GM19438 (cell line): ENCODE data around the gene MYH4.

ENCODE experiments used
- ATAC-seq: cut with Tn5 transposase; IDR thresholded peaks from one replicate; pipeline ENCODE4 v1.9.1; 2021; ENCODE audit warnings: low read depth; ENCODE audit not compliant: unreplicated experiment

Gene MYH4

DNA sequence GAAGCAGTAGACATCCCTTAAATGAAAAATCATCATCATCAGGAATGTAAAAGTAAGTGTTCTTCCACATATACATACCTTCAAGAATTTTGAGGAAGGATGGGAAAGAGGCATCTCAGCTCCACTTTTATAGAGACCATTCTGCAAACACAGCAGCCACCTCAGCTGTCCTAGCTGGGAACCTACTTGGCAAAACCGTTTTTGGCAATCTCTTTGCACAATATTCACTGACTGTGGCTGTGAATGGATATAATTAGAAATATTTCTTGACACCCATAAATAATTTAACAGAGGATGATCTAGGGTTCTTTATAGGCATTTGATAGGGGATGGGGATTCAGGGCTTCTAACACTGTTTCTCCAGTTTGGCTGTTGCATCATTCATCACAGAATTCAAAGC lies at the start of gene MYH4:
Gene MYH4, minus strand, starts transcription at position 101 of the 400 bp plus-strand sequence. CDS start 2,814 bp downstream, outside the sequence.
- ATAC-seq: no peak

DNA sequence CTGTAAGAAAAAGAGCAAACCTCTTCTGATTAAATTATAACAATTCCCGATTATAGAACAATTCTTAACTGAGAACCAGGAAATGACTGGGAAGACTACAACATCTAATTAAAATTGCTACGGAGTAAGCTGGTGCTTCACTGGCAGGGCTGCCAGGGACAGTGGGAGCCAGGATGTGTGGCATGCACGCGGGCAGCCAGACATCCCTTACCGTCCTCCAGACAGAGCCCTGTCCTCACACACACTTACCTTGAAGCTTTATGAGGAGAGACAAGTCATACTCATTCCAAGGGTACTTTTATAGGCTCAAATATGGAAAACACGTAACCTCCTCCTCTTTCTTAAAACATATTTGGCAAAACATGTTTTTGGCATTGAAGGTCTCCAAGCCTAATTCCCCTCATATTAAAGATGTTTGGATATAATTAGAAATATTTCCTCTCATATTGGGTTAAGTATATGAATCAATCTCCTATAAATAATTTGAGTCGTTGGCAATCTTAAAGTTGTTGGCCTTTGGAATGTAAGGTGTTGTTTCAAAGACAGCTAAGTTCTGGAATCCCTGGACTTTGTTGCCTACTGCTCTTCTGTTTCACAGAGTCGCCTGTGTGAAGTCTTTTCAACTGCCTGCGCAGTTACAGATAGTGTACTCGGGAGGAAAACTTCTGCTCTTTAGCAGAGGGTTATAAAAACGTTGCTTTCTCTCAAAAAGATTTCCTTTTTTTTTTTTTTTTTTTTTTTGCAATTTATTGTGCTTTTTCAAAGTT lies 49.1 kb upstream of the MYH4 start, which contains the start of gene MYH1:
Gene MYH1, minus strand, starts transcription at position 272 of the 767 bp plus-strand sequence. CDS start 1,900 bp downstream, outside the sequence.
- no peak for ATAC-seq

DNA sequence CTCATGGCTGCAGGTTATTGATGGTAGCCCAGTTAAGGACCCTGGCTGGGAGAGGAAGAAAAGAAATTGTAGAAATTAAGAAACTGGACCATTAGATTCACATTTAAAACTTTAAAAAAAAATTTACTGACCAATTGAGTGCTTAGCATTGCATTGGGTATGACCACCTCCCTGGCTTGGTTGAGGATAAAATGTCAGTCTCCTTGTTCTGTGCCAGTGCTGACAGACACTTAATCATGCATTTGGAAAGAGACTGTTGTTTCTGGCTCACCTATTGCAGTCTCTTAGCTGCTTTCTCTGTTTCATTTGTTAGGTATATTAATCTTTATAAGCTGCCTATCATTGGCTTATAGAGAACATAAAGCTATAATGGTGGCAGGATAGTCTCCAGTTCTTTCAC lies 47.3 kb upstream of the MYH4 start:
- ATAC-seq: no peak

DNA sequence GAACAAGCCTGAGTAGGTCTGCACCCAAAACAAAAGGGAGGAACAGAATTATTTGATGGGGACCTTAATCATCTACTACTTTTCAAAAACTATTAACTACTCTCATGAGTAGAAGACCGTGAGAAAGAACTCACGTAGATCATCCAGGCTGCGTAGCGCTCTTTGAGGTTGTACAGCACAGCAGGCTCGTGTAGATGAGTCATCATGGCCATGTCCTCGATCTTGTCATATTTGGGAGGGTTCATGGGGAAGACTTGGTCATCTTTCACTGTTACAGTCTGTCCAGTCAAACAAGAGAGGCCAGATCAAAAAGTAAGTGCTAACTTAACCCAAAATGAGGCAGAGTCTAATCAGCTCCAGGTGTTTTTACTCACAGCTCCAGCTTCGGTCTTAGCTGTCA lies 46.7 kb upstream of the MYH4 start:
- ATAC-seq: no peak

DNA sequence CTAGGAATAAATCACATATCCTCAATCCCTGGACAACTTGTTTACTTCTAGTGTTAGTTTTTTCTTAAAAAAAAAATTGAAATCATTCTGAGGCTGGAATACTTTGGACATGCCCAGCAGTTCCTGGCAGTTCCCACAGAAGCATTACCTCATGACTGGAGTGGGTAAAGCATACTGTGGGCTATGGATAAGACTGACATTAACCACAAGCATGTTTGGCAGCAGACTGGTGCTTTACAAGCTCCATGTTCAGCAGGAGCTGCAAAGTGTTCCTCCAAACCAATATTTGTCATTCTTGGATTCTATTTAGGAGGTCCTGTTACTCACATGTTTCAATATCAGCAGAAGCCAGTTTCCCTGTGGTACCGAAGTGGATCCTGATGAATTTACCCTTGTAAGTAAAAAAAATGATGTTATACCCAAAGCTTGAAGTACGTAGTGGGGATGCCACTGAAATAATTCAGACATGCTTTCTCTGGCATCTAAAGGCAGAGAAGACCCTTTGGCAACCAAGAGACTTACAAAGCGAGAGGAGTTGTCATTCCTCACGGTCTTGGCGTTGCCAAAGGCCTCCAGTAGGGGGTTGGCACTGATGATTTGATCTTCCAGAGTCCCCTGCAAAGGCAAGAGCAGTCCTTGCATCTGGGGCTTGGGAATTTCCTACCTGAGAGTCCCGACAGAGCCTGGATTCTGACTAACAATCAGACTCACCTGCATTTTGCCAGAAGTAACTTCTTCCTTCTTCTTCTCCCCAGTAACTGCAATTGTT lies 44.1 kb upstream of the MYH4 start:
- ATAC-seq: no peak

DNA sequence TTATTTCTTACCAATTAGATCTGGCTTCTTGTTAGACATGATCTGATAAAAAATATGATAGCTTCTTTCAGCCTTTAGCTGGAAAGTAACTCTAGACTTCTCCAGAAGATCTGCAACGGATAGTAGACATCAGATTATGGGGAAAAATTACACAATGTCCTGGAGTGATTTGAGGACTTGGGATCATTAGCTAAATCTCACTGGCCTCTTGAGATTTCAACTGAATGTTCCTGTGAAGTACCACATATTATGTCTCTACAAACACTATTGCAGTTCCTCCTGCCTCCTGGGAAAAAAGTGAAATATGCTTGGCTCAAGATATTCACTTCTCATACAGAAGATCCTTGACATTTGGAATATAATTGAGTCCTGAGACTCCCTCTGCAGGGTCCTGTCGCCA lies 43.5 kb upstream of the MYH4 start:
- no peak for ATAC-seq

DNA sequence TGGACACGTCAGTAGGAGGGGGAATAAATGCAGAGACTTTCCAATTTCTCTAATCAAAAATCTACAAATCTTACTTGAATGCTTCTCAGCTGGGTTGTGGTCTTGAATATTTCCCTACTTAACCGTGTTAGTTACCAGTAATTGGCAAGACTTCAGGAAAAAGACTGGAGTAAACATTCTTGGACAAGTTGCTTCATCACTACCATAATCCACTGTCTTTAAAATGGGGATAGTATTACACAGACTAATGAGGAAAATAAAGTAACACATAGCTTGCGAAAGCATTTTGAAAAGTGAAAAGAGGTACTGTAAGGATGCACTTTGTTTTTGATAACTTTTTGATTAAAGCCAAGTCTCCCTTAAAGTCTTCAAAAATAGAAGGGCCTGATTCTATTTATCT lies 30.6 kb upstream of the MYH4 start:
- ATAC-seq: no peak

DNA sequence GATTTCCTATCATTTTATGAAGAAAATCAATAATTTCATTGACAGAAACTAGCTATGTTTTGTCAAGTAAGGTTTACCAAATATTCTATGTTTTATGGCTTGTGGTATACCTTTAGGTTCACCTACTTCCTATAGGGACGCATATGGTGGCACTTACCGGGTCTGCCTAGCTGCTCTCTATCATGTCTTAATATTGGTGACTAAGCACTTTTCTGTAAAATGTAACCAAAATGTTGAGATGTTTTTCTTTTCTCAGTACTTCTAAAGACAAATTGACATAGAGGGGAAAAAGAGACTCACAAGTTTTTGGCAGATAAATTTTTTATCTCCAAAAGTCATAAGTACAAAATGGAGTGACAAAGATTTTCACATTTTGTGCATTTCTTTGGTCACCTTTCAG lies 22.6 kb upstream of the MYH4 start:
- no peak for ATAC-seq

DNA sequence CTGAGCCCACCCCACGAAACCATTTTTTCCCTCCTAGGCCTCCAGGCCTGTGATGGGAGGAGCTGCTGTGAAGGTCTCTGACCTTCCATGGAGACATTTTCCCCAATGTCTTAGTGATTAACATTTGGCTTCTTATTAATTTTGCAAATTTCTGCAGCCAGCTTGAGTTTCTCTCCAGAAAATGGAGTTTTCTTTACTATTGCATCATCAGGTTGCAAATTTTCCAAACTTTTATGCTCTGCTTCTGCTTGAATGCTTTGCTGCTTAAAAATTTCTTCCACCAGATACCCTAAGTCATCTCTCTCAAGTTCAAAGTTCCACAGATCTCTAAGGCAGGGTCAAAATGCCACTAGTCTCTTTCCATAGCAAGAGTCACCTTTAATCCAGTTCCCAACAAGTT lies 12.9 kb upstream of the MYH4 start:
- no peak for ATAC-seq

DNA sequence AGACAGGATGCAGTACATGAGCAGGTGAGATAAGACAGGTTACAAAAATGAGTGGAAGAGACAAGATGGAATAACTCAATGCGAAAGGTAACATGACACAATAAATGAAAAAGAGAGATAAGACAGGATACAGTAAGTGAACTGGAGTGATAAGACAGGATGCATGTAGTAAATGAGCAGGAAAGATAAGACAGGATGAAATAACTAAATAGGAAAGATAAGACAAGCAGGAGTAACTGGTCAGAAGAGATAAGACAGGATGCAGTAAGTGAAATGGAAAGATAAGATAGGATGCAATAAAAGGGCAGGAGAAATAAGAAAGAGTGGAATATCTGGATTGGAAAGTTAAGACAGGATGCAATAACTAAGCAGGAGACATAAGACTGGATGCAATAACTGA lies 8.3 kb upstream of the MYH4 start:
- ATAC-seq: no peak

DNA sequence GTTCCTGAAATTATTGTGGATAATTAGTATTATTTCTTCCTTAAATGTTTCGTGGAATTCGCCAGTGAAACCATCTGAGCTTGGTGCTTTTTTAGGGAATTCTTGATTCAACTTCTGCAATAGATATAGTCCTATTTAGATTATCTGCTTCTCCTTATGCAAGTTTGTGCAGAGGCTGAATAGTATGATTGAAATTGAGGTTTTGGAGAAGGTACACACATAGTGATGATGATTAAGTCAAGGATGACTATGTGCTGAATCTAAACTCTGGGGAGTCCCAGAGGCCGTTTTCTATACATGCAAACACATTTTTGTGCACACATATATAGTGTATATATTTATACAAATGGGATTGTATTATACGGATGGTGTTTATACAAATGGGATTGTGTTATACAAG lies 5.2 kb upstream of the MYH4 start:
- no peak for ATAC-seq

DNA sequence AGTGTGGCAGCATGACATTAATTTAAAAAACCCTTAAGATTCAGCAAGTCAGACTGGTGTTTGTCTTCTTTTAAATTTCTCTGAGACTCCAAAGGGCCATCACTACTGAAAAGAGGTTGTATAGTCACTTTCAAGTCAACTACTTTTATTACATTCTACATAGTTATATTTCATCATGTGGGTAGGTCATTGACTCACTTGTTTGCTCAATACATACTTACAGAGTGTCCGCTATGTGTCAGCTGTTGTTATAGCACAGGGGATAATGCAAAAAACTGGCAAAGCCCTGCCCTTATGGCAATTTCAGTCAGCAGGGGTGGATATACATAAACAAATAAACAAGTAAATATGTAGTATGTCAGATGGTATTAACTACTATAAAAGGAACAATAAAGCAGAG lies 2.5 kb upstream of the MYH4 start:
- no peak for ATAC-seq

DNA sequence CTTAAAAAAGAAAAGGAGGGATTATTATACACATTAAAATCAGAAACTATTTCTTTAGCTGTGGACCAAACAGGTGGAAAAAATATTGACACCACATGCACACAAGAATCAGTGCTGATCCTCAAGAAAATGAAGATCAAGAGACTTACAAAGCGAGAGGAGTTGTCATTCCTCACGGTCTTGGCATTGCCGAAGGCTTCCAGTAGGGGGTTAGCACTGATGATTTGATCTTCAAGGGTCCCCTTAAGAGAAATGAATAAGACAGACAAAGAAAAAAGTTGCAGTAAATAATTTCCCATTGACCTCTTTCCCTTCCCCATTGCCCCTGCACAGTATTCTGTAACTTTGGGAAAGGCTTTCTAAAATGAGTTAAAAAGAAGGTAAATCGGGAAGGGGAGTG lies 6.0 kb downstream of the MYH4 start:
- no peak for ATAC-seq

DNA sequence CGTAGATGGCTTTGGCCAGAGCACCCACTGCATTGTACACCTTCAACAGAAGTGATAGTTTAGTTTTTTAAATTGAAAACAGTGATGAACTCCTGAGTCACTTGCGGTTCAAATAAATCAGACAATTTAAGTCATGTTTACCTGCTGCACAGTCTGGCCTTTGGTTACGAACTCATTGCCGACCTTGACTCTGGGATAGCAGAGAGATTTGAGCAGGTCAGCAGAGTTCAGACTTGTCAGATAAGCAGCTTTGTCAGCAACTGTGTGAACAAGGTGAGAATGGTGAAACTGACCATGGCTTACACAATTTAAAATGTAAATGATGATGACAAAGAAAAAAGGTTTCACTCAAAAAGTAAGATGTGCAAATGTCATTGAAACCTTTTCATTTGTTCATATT lies 9.3 kb downstream of the MYH4 start:
- no peak for ATAC-seq

DNA sequence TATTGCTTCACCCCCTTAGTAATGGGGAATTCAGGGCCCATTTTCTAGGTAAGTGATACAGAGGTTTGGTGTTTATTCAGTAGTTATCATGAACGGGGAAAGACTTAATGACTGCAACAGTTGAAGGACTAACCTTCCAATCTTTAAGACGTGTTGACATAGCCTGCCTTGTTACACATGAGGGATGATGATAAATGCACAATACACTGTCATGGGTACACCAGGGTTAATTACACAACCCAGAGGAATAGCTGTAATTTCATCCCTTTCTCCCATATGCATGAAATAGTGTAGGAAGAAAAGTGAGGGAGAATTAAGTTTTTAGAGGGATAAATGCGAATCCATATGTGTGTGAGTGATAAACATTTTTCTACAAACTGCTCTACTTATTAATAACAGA lies 10.7 kb downstream of the MYH4 start:
- ATAC-seq: no peak

DNA sequence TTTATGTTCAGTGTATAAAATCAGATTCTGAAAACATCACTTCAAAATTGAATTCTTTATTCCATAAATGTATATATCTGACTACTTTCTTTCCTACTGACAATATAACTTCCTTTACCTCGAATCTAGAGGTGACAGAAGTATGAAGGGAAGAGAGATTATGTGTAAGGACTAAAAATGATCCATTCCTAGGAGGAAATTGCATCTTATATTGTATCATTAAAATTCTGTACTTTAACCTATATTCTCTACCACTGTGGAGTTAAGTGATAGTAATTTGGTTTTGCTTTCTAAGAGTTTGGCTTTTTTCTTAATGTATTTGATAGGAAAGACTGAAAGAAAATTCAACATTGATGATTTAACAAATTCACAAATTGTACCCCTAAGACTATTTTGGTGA lies 11.4 kb downstream of the MYH4 start:
- ATAC-seq: no peak

DNA sequence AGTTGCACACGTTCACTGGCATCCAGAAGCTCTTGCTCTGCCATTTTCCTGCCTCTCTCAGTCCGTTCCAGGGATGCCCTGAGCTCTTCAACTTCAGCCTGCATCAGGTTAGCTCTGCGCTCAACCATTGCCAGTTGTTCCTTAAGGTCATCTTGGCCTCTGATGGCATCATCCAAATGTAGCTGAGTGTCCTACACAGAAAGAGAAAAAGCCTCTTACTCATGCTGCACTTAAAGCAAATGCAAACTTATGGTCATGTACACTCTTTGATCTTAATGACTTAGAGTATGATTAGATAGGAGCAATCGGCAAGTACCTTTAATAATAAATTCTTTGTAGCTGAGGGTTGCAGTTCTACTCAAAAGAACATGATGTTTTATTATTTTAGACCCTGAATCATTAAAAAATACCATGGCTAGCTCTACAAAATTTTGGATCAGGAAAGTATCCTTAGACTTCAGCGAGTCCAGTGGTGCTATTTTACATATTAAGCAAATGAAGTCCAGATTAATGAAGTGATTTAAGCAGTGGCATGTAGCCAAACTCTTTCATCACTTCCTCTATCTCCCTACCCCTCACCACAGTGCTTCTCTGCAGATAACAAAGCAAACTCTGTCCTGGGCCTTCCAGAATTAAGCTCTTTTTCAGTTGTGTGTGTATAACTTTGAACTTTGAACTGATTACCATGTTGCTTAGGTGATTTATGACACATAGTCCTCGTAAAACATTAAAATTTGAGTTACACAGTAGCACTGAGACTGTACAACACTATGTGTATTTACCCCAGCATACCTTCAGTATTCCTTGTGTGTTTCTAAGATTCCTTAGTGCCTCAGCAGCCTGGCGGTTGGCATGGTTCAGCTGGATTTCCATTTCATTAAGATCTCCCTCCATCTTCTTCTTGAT lies 22.1 kb downstream of the MYH4 start:
- ATAC-seq: no peak

DNA sequence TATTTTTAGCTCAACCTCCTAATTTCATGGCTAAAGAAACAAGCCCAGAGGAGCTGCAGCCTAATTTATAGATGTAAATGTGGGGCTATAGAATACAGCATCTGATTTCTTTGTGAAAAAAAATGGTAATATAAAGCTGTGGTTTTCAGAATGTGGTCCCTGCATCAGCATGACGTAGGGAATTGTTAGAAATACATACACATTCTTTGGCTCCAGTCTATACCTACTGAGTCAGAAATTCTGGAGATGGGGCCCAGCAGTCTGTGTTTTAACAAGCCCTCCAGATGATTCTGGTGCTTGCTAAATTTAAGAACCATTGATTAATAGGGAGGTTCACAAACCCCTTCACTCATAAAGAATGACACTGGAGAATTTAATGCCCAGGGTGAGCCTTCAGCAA lies 29.5 kb downstream of the MYH4 start:
- ATAC-seq: no peak

DNA sequence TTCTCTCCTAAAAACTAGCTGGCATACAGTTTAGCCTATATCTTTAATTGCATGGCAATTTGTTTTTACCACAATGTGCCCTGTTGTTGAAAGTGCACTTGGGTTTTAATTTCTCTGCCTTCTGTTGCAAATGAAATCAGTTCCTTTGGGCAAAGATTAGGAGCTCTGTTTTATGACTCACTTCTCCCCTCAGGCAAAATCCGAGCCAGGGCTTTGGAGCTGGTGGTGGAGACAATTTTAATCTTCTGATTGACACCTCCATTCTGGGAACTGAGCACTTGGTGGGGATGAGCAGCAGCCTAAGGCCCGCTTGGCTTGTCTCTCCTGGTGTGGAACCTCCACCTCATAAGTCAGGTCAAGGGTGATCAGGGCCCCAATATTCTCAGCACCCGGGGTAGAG lies 34.3 kb downstream of the MYH4 start:
- no peak for ATAC-seq

DNA sequence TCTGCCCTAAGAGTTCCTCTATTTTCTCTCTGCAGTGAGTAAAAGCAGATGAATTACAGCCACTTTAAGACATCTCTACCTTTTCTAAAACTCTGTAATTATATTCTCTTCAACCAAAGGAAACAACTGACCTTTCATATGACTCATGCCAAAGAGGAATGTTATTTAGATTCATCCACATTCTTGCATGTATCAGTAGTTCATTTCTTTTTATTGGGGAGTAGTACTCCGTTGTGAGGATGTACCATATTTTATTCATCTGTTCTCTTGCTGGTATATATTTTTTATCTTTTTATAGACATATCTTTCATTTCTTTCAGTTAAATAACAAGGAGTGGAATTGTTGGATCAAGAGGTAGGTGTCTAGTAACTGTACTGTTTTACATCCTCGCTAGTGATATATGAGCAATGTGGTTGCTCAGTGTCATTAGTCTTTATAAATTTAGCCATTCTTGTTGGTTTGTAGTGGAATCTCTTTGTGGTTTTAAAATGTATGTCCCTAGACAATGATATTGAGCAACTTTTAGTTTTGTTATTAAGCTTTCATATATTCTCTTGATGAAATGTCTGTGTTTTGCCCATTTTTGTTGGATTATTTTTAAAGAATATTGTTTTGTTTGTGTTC lies 39.8 kb downstream of the MYH4 start:
- ATAC-seq: no peak

DNA sequence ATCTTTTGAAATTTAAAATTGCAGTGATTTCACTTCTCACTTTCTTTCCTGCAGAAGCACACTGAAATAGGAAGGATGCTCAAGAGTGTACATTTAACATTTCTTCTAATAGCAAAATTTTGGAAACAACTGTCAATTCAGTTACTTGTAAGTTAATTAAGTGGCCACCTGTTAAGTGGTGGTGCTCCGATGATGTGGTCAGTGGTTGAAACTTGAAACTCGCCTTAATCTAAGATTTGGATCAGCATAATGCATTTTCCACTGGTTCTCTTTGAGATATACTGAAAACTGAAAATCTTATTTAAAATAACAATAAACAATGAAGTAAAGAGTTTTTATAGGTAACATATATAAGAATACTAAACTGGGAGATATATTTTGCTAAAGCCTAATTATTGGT lies 40.6 kb downstream of the MYH4 start:
- ATAC-seq: no peak
